GM21576 (cell line): Measurements from ENCODE around the gene MEOX1.
"Not testable (repeated sequence)": the region's sequence is repeated elsewhere in the genome, so short reads cannot be mapped to it uniquely, and the experiment has no call there.

Source experiments
- ATAC-seq: cut with Tn5 transposase; IDR thresholded peaks from one replicate; pipeline ENCODE4 v1.9.1; 2021; ENCODE audit warnings: mild to moderate bottlenecking, moderate library complexity; ENCODE audit not compliant: unreplicated experiment

MEOX1 gene

DNA sequence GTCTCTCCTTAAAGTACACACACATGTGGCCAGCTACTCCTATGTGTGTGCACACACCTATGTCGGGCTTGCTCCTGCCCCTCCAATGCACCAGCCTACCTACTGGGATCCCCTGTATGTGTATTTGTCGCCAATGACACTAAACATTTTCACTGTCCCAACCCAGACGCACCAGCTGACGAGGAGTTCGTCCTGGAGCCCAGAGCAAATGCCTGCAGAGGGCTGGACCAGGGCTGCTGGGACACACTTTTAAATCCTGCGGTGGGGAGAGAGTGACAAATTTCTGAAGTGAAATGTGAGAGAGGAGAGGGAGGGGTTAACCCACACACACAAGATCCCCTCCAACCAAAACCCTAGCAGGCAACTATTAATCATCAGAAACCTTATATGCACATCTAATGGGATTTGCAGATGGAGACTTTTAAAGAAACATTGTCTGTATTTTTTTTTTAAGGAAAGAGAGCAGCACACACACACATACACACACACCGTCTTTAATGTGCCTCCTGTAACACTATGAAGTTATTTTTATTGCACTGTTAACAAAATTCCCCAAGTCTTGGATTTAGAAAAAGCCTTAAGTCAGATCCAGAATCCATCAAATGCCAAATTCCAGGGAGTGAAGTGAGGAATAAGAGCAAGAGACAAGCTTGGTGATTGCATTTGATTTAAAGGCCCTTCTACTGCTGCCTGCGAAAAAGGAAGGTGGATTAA is at the start of gene MEOX1:
MEOX1 (minus strand) TSS at position 224 of the 714 bp plus-strand sequence. CDS start 388 bp downstream, outside the sequence.
- no peak for ATAC-seq

DNA sequence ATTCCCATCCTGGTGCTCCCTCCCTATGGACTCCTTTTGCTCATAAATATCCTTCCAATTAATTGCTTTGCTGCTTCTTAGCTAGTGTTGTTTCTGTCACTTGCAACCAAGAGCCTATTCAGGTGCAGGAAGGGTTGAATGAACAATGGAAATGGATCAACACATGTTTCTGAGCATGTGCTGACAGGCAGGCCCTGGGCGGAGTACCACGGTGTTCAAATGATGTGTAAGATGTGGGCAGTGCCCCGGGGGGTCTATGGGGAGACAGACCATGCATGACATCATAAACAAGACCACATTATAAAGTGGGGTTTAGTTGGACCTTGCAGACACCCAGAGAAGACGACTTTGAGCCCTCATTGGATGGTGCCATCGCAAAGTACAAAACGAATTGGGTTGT is 48.4 kb upstream of the MEOX1 start:
- ATAC-seq: no peak

DNA sequence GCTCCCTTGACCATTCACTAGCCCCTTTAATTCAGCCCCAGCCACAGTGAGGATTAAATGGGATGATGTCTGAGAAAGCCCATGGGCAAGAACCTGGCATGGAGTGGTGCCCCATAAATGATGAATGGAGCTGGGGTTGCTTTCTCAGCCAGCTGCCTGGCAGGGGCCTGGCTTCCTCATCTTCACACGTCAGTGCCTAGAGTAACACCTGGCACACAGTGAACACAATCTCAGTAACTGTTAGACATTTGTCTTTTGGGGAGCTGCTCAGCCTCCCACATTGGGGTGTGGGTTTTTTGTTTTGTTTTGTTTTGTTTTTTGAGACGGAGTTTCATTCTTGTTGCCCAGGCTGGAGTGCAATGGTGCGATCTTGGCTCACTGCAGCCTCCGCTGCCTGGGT is 47.5 kb upstream of the MEOX1 start:
- no peak for ATAC-seq

DNA sequence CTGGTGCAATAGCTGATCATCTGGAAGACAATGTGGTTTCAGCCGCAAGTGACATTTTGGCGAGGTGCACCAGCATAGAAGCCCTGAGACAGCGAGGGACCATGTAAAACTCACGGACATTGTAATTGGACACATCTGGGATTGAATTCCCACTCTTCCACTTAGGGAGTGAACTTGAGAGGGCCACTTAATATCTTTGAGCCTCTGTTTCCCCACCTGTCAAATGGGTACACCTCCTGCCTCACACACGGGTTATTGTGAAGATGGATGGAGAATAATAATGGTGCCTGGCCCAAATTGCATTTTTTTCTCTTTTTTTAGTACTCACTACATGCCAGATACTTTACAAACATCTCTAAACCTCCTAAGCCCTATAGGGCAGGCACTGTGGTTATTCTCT is 45.5 kb upstream of the MEOX1 start:
- ATAC-seq: no peak

DNA sequence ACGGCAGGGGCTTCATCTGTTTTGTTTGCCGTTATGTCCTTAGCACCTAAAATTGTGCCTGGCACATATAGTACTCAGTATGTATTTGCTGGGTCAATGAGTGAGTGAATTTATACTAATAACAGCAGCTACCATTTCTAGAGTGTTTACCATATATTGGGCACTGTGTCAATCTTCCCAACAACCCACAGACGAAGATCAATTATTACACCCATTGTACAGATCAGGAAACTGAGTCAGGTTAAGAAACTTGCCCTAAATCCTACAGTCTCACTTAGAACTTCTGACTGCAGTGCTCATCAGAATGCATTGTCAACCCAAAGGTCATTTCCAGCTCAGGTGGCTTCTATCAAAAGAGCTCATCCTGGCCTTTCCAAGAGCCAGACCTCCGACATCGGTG is 44.5 kb upstream of the MEOX1 start:
- ATAC-seq: no peak

DNA sequence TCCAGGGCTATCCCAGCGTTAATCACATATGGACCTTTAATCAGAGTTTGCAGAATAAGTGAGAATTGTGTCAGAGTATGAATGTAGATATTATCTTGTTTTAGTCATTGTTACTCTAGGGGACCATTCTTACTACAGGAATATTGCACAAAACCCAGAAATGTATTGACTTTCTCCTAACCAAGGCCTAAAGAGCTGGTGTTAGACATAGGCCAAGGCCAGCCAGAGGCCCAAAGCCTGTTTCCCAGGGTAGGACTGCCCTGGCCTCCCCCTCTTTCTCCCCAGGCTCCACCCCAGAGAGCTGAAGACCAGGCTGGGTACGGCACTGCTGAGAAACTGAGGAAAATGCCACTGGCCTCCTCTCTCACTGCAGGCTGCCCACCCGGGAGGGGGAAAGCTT is 41.9 kb upstream of the MEOX1 start:
- no peak for ATAC-seq

DNA sequence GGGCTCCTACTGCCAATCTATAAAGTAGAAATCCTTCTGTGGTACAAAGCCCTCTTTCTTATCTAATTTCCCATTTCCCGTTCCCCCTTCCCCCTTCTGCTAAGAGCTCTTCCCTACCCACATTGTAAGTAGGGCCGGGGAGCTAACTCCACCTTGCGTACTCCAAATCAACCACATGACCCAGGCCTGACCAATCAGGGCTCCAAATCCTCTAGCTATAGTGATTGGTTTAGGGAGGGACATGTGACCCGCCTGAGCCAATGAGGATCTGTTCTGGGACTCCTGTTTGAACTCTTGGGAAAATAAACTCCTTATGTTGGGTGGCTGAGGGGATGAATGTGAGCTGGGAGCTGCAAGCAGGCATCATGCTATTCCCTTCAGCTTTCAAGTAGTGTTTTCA is 40.9 kb upstream of the MEOX1 start:
- ATAC-seq: no peak

DNA sequence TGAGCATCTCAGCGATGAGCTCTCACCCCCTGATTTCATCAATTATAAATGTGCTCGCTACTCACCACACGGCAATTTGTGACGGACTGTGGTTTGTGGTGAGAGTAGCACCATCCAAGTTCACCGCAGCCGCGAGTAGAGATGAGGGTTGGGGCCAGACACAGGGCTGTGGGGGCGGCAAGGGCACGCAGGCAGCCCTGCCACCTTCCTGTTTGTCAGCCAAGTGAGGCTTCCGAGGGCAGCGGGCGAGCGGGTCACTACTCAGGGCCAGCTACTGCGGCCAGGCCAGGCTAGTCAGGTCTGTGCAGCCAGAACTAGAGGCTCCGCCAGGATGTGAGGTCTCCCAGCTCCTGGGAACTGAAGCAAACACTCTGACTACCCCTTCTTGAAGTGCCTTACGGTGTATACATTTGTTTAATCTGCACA is 39.6 kb upstream of the MEOX1 start:
- ATAC-seq: no peak

DNA sequence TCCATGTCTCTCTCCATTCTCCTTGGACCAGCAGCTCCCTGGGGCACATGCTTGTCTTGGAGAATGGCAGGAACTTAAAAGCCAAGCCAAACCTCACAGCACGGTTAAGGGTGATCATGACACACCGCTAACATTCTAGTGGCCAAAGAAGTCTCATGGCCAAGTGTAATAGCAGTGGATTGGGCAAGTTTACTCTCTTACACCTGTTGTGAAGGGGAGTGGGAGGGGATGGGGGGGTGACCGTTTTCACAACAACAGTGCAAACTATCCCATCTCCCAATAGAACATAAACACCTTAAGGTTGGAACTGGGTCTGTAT is 37.7 kb upstream of the MEOX1 start:
- no peak for ATAC-seq

DNA sequence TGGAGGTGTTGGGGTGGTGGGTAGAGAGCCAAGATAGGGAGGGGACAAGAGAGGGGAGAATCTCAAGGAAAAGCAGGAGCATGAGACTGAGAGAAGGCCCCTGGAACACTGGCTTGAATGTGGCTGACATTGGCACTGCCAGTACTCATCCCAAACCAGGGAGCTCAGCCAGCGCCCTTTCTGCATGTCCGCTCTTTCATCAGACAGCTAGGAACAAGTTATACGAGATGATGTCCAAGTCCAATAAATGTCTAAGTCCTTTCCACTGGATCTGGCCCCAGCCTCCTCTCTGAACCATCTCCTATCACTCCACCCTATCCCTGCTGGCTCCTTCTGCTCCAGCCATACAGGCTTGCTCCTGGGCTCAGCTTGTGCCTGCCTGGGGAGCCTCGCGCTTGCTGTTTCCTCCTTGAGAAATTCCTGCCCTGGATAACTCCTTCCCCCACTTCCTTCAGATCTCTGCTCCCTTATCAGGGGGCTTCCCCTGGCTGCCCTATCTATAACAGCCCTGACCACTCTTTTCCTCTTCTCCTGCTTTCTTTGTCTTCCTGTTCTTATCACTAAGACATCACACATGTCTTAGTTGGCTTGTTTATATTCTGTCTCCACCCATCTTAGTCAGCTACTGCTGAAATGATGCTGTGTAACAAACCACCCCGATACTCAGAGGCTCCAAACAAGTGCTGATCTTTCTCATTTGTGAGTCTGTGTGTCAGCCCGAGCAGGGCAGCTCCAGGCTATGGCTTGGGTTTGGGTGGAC is 37.1 kb upstream of the MEOX1 start:
- no peak for ATAC-seq

DNA sequence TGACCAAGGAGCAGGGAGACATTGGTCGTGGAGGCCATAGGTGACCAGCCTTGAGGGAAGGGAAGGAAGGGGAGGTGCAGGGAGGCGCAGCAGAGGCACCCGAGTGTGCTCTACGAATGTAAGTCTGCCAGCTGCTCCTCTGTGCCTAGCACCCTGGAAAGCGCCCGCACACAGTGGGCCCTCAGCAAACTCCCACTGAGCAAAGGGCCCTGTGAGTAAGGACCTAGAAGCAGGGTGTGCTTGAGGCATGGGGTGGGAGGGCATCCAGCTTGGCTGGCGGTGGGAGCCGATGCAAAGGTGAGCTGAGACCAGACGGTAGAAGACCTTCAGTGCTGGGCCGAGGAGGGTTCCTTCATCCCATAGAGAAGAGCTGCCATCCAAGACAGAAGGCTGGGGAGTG is 36.2 kb upstream of the MEOX1 start:
- no peak for ATAC-seq

DNA sequence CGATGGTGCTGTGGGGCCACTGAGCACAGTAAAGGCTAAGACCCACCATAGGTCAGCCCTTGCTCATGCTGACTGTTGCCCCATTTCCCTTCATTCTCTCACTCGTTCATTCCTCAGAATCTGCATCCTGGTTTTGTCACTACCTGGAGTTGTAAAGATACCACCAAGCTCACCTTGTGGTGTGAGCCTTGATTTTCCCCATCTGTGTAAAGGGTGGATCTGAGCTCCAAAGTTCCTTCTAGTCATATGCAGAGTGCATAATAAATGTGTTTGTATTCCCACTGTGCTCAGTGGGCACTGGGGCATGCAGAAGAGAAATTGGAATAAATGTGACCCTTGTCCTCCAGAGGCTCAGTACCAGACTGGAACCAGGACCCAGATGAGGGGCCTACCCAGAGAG is 35.2 kb upstream of the MEOX1 start:
- no peak for ATAC-seq

DNA sequence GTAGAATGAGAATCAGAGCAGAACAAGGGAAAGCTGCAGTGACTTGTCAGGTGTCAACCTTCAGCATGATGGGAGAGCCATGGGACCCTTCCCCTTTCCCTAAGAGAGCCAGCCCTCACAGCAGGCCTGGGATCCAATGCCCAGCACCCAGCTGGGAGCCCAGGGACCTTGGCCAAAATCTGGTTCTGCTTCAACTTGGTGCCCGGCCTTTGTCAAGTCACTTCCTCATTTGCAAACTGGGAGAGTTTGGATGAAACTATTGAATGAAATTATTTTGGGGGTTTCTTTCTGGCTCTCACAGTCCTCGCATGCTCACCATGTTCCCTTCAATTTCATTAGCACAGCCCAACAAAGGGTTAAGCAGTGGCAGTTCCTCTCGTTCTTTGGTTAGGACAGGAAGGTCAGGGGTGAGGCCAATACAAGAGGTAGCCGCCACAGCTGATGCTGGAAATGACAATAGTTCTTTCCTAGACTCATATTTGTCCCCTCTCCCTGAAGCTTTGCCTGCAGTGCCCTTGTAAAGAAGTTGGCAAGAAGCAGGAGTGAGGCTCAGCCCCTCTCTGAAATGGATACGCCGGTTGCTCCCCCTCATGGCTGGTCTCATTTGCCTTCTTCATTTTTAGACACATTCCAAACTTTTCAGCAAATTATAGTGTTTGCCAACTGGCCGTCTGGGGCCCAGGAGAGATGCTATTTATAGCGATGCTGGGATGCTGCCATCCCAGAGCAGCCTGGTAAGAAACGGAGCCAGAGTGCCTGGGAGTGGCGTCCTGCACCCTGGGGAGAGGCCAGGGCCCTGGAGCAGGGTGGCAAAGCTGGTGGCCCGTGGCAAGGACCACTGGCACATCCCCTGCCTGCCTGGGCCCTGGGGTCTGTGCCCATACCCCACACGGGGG is 34.5 kb upstream of the MEOX1 start:
- no peak for ATAC-seq

DNA sequence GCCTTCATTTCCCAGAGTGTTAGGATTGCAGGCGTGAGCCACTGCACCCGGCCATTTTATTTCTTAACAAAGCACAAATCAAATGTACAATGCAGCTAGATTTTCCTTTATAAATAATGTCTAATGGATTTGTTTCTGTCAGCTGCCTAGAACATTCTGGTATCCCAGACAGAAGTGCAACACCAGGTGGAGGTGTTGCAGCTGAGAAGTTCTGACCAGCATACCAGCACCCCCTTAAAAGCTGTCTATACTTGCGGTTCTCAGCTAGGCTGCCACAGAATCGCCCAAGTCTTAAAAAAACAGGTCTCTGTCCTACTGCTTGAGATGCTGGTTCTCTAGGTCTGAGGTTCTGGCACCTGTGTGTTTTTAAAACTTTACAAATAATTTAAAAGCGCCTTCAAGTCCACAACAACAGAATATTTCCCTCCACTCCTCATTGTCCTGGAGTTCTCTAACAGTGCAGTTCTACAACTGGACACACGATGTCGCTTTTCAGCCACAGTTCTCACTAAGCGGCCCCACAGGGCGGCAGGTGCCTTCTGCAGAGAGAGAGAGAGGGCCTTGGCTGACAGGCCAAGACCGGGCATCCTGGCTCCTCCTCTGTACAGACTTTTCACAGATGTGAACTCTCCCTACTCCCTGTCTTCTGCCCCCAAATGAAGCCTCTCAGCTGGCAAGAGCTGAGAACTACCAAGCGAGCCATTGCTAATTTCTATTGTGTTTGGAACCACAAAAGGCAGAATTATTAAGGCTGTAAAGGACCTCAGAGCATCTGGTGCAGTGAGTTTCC is 32.6 kb upstream of the MEOX1 start:
- peak; percentile 55 for ATAC-seq

DNA sequence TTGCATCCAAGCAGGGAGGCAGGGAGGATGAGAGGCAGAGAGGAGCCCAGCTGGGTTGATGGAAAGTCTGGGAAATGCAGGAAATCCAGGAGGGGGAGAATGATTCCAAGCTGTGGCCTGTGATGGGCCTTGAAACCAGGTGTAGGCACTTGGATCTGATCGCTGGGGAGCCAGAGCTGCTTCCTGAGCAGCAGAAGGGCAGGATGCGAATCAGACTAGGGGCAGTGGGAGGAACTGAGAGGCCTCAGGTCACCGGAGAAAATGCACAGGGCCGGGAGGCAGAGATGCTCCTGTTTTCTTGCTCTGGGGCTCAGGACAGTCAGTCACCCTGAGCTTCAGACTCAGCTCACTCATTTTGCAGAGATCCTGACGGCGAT is 29.6 kb upstream of the MEOX1 start:
- ATAC-seq: no peak

DNA sequence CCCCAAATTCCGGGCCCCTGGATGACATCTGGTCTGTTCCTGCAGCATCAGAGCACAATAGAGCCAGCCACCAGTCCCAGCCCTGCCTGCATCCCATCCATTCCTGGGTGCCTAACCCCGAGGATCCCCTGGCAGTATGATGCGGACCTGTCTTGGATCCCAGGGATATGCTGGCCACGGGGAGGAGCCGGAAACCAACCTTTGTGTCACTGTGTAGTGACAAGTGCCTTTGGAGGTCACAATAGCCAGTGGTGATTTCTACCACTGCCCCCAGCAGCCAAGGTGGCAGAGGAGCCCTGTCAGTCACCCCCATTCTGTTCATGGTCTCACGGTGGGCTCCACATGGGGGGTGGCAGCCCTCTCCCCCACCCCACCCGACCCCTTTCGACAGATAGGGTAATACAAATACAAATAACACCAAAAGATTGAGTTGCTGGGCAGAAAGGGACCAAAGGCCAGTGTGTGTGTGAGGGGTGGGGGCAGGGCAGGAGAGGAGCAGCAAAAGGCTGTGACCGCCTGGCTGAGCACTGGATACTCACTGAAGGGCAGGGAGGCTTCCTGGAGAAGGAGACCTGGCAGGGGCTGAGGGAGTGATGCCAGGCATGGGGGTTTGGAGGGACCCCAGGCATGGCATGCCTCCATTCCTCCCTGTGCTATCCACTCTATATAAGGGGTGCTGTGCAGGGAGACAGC is 29.0 kb upstream of the MEOX1 start:
- ATAC-seq: no peak

DNA sequence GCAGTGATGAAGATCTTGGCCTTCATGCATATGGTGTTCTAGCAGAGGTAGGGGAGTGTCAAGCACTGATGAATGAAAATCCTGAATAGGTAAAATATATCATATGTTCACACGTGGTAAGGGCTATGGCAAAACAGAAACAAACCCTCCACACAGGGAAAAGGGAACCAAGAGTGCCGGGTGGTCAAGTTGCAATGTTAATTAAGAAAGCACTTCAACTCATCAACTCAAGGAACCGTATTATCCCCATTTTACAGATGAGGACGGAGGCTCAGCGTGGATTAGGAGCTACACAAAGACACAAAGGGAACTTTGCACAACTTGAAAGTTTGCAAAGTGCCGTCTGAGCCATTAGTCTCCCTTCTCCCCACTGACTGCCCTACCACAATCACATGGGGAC is 28.1 kb upstream of the MEOX1 start:
- no peak for ATAC-seq

DNA sequence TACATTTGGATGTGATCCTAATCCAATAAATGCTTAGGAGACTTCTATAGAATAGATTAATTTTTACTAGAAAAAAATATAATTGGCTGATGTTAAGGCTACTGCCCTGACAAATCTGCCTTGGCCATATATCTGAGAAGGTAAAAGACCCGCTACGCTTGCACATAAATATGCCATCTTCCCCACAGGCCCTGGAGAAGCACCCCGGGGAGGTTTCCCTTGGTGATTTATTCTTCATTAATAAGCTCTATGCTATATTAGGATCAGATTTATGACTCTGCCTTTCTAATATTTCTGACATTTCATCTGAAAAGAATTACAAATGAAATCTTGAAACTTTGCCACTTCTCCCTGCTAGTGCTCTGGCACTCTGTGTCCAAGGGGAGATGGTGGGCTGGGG is 27.4 kb upstream of the MEOX1 start:
- no peak for ATAC-seq

DNA sequence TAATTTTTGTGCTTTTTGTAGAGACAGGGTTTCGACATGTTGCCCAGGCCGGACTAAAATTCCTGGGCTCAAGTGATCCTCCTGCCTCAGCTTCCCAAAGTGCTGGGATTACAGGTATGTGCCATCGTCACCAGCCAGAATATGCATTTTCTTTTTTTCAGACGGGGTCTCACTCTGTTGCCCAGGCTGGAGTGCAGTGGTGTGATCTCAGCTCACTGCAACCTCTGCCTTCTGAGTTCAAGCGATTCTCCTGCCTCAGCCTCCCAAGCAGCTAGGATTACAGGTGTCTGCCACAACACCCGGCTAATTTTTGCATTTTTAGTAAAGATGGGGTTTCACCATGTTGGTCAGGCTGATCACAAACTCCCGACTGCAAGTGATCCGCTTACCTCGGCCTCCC is 25.2 kb upstream of the MEOX1 start:
- not testable (repeated sequence) for ATAC-seq

DNA sequence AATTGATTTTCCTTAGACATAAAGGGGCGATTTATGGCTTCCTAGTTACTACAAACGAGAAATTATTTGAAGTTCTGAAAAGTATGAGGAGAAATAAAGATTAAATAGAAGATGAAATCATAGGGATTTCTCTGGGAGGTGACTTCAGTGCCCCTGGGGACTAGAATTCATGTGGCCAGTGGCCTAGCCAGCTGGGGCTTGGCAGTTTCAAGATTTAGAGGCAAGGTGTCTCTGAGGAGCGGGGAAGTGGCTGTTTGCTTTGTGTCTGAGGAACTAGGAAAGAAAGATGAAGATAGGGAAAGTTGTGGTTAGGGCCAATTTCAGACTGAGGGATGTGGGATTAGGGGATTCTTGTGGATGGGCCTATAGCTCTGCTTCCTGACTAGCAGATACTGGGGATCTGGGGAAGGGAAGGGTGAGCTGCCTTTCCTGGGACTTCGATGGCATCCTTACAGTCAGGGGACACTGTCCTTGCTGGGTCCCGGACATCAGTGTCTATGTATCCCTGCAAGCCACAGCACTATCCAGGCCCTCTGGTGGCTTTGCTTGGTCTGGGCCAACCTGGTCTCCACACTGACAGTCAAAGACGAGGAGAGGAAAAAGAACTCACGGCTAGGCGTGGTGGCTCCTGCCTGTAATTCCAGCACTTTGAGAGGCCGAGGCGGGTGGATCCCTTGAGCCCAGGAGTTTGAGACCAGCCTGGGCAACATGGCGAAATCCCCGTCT is 22.4 kb upstream of the MEOX1 start:
- no peak for ATAC-seq
